Measurements from ENCODE around the gene SFXN5. TPM values are rescaled to one million over a fixed set of nuclear protein-coding genes. Genes with fewer than 3 reads are reported as not detected.

The SFXN5 gene
- total RNA-seq, 1 experiment from 2014 or later, result 6.0 TPM

- Mint-ChIP-seq H3K4me1 (ENCODE audit: insufficient read depth, unreplicated experiment) (no peaks in the 10 kb centered on the region), H3K4me3 (ENCODE audit: unreplicated experiment) (no peak overlapping the region), H3K27me3 (ENCODE audit: insufficient read depth, unreplicated experiment) (no peaks in the 10 kb centered on the region), H3K9me3 (ENCODE audit: unreplicated experiment) (no peaks in the 10 kb centered on the region), H3K36me3 (ENCODE audit: insufficient read depth, unreplicated experiment) (peaks cover 2% of the 10 kb centered on the region), H3K27ac (ENCODE audit: low read depth, unreplicated experiment) (no peak overlapping the region)
- no peak for DNase-seq (ENCODE audit: unreplicated experiment)
- intact Hi-C loops (cut with micrococcal nuclease), result no loop called here
- BruUV-seq (replicated peaks), result no TSS peak
- ChIA-PET POLR2A (no interaction called here), CTCF (interaction anchor here (0.6 to 1.4 kb wide), 4 partner anchors 51 to 1525 kb away, joined by 3 to 6 read pairs (median 3); no protein-coding TSS in a partner anchor)
- no peak for TF ChIP-seq CTCF (IDR thresholded peaks at IDR 0.05; ENCODE audit: unreplicated experiment)
These were observed 36.7 kb downstream of the SFXN5 start for GRCh38 chr2:73034661-73035375.

- Mint-ChIP-seq H3K9me3 (ENCODE audit: unreplicated experiment) (no peaks in the 10 kb centered on the region), H3K27me3 (ENCODE audit: insufficient read depth, unreplicated experiment) (no peaks in the 10 kb centered on the region), H3K4me3 (ENCODE audit: unreplicated experiment) (no peak overlapping the region), H3K27ac (ENCODE audit: low read depth, unreplicated experiment) (no peak overlapping the region), H3K4me1 (ENCODE audit: insufficient read depth, unreplicated experiment) (no peaks in the 10 kb centered on the region), H3K36me3 (ENCODE audit: insufficient read depth, unreplicated experiment) (peaks cover 5% of the 10 kb centered on the region)
- TF ChIP-seq CTCF (IDR thresholded peaks at IDR 0.05; ENCODE audit: unreplicated experiment), result no peak
- intact Hi-C loops (cut with micrococcal nuclease), result no loop called here
- POLR2A ChIA-PET, result no interaction called here
- CTCF ChIA-PET, result interaction anchor here (1.1 to 1.4 kb wide), 2 partner anchors 52 to 141 kb away, joined by 3 read pairs; no protein-coding TSS in a partner anchor
- DNase-seq (ENCODE audit: unreplicated experiment), result no peak
- no TSS peak for BruUV-seq (replicated peaks)
These were observed 37.6 kb downstream of the SFXN5 start for GRCh38 chr2:73033766-73034381.

GRCh38 chr2:73033142-73033765, 38.3 kb downstream of the SFXN5 start:
- Mint-ChIP-seq H3K4me1 (ENCODE audit: insufficient read depth, unreplicated experiment) (no peaks in the 10 kb centered on the region), H3K27ac (ENCODE audit: low read depth, unreplicated experiment) (no peak overlapping the region), H3K4me3 (ENCODE audit: unreplicated experiment) (no peak overlapping the region), H3K9me3 (ENCODE audit: unreplicated experiment) (no peaks in the 10 kb centered on the region), H3K27me3 (ENCODE audit: insufficient read depth, unreplicated experiment) (no peaks in the 10 kb centered on the region), H3K36me3 (ENCODE audit: insufficient read depth, unreplicated experiment) (peaks cover 9% of the 10 kb centered on the region)
- BruUV-seq (replicated peaks), result no TSS peak
- ChIA-PET POLR2A (no interaction called here), CTCF (interaction anchor here (1.1 to 1.4 kb wide), 2 partner anchors 53 to 141 kb away, joined by 3 read pairs; no protein-coding TSS in a partner anchor)
- intact Hi-C loops (cut with micrococcal nuclease), result no loop called here
- no peak for TF ChIP-seq CTCF (IDR thresholded peaks at IDR 0.05; ENCODE audit: unreplicated experiment)
- DNase-seq (ENCODE audit: unreplicated experiment), result no peak

GRCh38 chr2:73032702-73033097, 38.8 kb downstream of the SFXN5 start:
- no peaks in the 10 kb centered on the region for H3K9me3 Mint-ChIP-seq (ENCODE audit: unreplicated experiment)
- ChIA-PET CTCF (no interaction called here), POLR2A (no interaction called here)
- H3K36me3 Mint-ChIP-seq (ENCODE audit: insufficient read depth, unreplicated experiment), result peaks cover 11% of the 10 kb centered on the region
- intact Hi-C loops (cut with micrococcal nuclease), result no loop called here
- no peak for DNase-seq (ENCODE audit: unreplicated experiment)
- H3K4me1 Mint-ChIP-seq (ENCODE audit: insufficient read depth, unreplicated experiment), result no peaks in the 10 kb centered on the region
- BruUV-seq (replicated peaks), result no TSS peak
- H3K27ac Mint-ChIP-seq (ENCODE audit: low read depth, unreplicated experiment), result no peak overlapping the region
- H3K27me3 Mint-ChIP-seq (ENCODE audit: insufficient read depth, unreplicated experiment), result no peaks in the 10 kb centered on the region
- no peak overlapping the region for H3K4me3 Mint-ChIP-seq (ENCODE audit: unreplicated experiment)
- no peak for TF ChIP-seq CTCF (IDR thresholded peaks at IDR 0.05; ENCODE audit: unreplicated experiment)

All from MCF 10A (cell line).